K562 (cell line): Measurements from ENCODE around the gene KCTD16. TPM values are rescaled to one million over a fixed set of nuclear protein-coding genes. Genes with fewer than 3 reads are reported as not detected.

ENCODE experiments used
- ATAC-seq: fragments of 200-7000 bp; cut with Tn5 transposase; 3 replicates; pipeline ENCODE4 v1.9.1; 2020; ENCODE audit warnings: moderate library complexity
- BruUV-seq: library from RNA; stranded (reverse); fragments of 400-500 nt; replicated peaks from 2 replicates; lab custom pipeline; 2021; lab: Mats Ljungman, UMichigan
- CTCF ChIA-PET: fragments of 300-600 bp; formaldehyde crosslinking; extraction: SDS; loops from one replicate; lab custom pipeline; 2021; ENCODE audit warnings: low intra/inter-chr PET ratio; lab: Yijun Ruan, JAX
- POLR2A ChIA-PET: fragments of 300-600, 350-650 bp; sonication (Branson Sonifier 250); formaldehyde crosslinking; extraction: SDS; loops from one replicate; lab custom pipeline; 2021; ENCODE audit warnings: antibody characterized with exemption, inconsistent platforms; lab: Yijun Ruan, JAX
- DNase-seq, 4 experiments: peaks; one replicate each; pipeline versions ENCODE4 v3.0.0 to v3.0.0-alpha.2; 2011 to 2018; ENCODE audit warnings: low spot score in 3 of 4, mixed read lengths in 3 of 4; ENCODE audit errors: extremely low read depth in 1 of 4
- FAIRE-seq: peaks from 2 replicates; lab custom pipeline; 2011; peaks lifted over from hg19 to GRCh38; lab: Jason Lieb, UNC
- H2AFZ ChIP-seq: 2 replicates; pipeline ENCODE4 v1.6.0; 2011; ENCODE audit warnings: low read depth, low read length, control low read depth, inconsistent platforms
- H3K27ac ChIP-seq: fragments of 200-600 bp; 3 replicates; pipeline ENCODE4 v1.8.0; 2011; ENCODE audit warnings: low read depth, mild to moderate bottlenecking, control low read depth, inconsistent platforms, low read length, moderate library complexity, mixed read lengths; ENCODE audit errors: extremely low read depth
- H3K27me3 ChIP-seq, 2 experiments: fragments of 300-600 bp in 1 of 2; 2 replicates in 1 of 2; 3 replicates in 1 of 2; pipeline versions ENCODE4 v1.6.0 to v1.8.0; 2011; ENCODE audit warnings: inconsistent platforms in 2 of 2, low read length in 2 of 2, mild to moderate bottlenecking in 1 of 2, mixed read lengths in 1 of 2, moderate library complexity in 1 of 2; ENCODE audit not compliant: control insufficient read depth in 2 of 2, insufficient read depth in 2 of 2
- H3K36me3 ChIP-seq: fragments of 300-600 bp; 3 replicates; pipeline ENCODE4 v1.8.0; 2011; ENCODE audit warnings: mild to moderate bottlenecking, low read length, inconsistent platforms; ENCODE audit not compliant: control insufficient read depth, insufficient read depth
- H3K4me1 ChIP-seq, 2 experiments: fragments of 200-600 bp in 1 of 2; replicated peaks in 1 of 2; 2 replicates in 1 of 2; 3 replicates in 1 of 2; pipeline versions ENCODE4 v1.5.1 to v1.8.0; 2011; ENCODE audit warnings: inconsistent platforms in 2 of 2, low read length in 2 of 2, mild to moderate bottlenecking in 1 of 2, mixed read lengths in 1 of 2, moderate library complexity in 1 of 2; ENCODE audit not compliant: control insufficient read depth in 2 of 2, insufficient read depth in 2 of 2
- H3K4me2 ChIP-seq: 2 replicates; pipeline ENCODE4 v1.6.1; 2011; ENCODE audit warnings: low read length, control low read depth, inconsistent platforms, mixed read lengths; ENCODE audit not compliant: insufficient read depth
- H3K4me3 ChIP-seq: fragments of 200-600 bp; sonication (generic), shearing (Covaris generic); 2 replicates; pipeline ENCODE4 v1.5.1; 2016; ENCODE audit warnings: control low read depth, inconsistent platforms
- H3K79me2 ChIP-seq: fragments of 200-600 bp; 3 replicates; pipeline ENCODE4 v1.8.0; 2011; ENCODE audit warnings: low read length, inconsistent platforms; ENCODE audit not compliant: control insufficient read depth, insufficient read depth
- H3K9ac ChIP-seq, 2 experiments: 2 replicates each; pipeline versions ENCODE4 v1.6.0 to v1.6.1; 2011; ENCODE audit warnings: low read depth in 2 of 2, low read length in 2 of 2, control low read depth in 1 of 2, inconsistent platforms in 1 of 2, mild to moderate bottlenecking in 1 of 2, mixed read lengths in 1 of 2; ENCODE audit not compliant: insufficient read depth in 1 of 2
- H3K9me1 ChIP-seq: one replicate; pipeline ENCODE4 v1.6.0; 2011; ENCODE audit warnings: inconsistent platforms, mild to moderate bottlenecking, low read length, moderate library complexity; ENCODE audit not compliant: control insufficient read depth, insufficient read depth
- H3K9me3 ChIP-seq: replicated peaks from 2 replicates; pipeline ENCODE4 v1.5.1; 2011; ENCODE audit warnings: low read depth, low read length, inconsistent platforms; ENCODE audit not compliant: control insufficient read depth, insufficient read depth
- H4K20me1 ChIP-seq: replicated peaks from 2 replicates; pipeline ENCODE4 v1.6.1; 2011; ENCODE audit warnings: low read length, inconsistent platforms, mixed read lengths; ENCODE audit not compliant: control insufficient read depth, insufficient read depth
- ARID2 ChIP-seq: fragments of 450-650 bp; IDR thresholded peaks from 2 replicates; pipeline ENCODE4 v1.6.1; 2017; ENCODE audit warnings: antibody characterized with exemption, mild to moderate bottlenecking
- ATF1 ChIP-seq, 2 experiments: fragments of 450-650 bp in 1 of 2; IDR thresholded peaks; 2 replicates each; pipeline ENCODE4 v1.6.1; 2016; ENCODE audit warnings: missing compliant biosample characterization in 1 of 2, missing genetic modification characterization in 1 of 2
- CGGBP1 ChIP-seq: fragments of 250-450 bp; sonication (Bioruptor Pico); IDR thresholded peaks from 2 replicates; pipeline ENCODE4 v1.9.0; 2021; ENCODE audit warnings: mild to moderate bottlenecking
- CTCF ChIP-seq, 3 experiments: IDR thresholded peaks in 2 of 3; conservative IDR thresholded peaks in 1 of 3; 2 replicates each; pipeline ENCODE4 v1.5.1; 2011 to 2012; ENCODE audit warnings: low read length in 3 of 3, mild to moderate bottlenecking in 3 of 3, control low read depth in 2 of 3, improper control_type of control experiment in 1 of 3, inconsistent platforms in 1 of 3, low read depth in 1 of 3, mixed read lengths in 1 of 3, moderate library complexity in 1 of 3; ENCODE audit not compliant: insufficient read depth in 2 of 3
- ELF1 ChIP-seq: fragments of 200-800 bp; sonication (Bioruptor generic); IDR thresholded peaks from 2 replicates; pipeline ENCODE4 v1.6.1; 2016; ENCODE audit warnings: missing genetic modification characterization, missing compliant biosample characterization
- ELF4 ChIP-seq: fragments of 450-650 bp; formaldehyde crosslinking; IDR thresholded peaks from 2 replicates; pipeline ENCODE4 v1.4.0; 2022; ENCODE audit warnings: missing genetic modification characterization
- FOSL1 ChIP-seq: fragments of 200-800 bp; sonication (Bioruptor generic); conservative IDR thresholded peaks from 2 replicates; pipeline ENCODE4 v1.6.1; 2016; ENCODE audit warnings: missing genetic modification characterization, missing compliant biosample characterization
- FOXJ2 ChIP-seq: fragments of 200-800 bp; sonication (Bioruptor generic); IDR thresholded peaks from 2 replicates; pipeline ENCODE4 v1.6.1; 2016; ENCODE audit warnings: missing genetic modification characterization, missing compliant biosample characterization
- MTA3 ChIP-seq: fragments of 450-650 bp; formaldehyde crosslinking; IDR thresholded peaks from 2 replicates; pipeline ENCODE4 v1.6.1; 2017; ENCODE audit warnings: mild to moderate bottlenecking, borderline replicate concordance
- NBN ChIP-seq: fragments of 450-650 bp; IDR thresholded peaks from 2 replicates; pipeline ENCODE4 v1.6.1; 2016; ENCODE audit warnings: low read depth, mild to moderate bottlenecking
- NR2F6 ChIP-seq: fragments of 450-650 bp; formaldehyde crosslinking; IDR thresholded peaks from 2 replicates; pipeline ENCODE4 v1.4.0; 2020; ENCODE audit warnings: mild to moderate bottlenecking
- PML ChIP-seq: IDR thresholded peaks from 2 replicates; pipeline ENCODE4 v1.6.1; 2012; ENCODE audit warnings: low read length, inconsistent platforms
- POLR3A ChIP-seq: IDR thresholded peaks from 2 replicates; pipeline ENCODE4 v1.6.1; 2011; ENCODE audit warnings: borderline replicate concordance, mild to moderate bottlenecking, moderate library complexity; ENCODE audit not compliant: insufficient read length, insufficient read depth; ENCODE audit errors: extremely low read depth
- PRPF4 ChIP-seq: fragments of 200-400 bp; formaldehyde crosslinking; IDR thresholded peaks from one replicate; pipeline ENCODE4 v1.6.1; 2017; ENCODE audit warnings: low read length, low read depth, mild to moderate bottlenecking; ENCODE audit not compliant: insufficient read depth, poor library complexity, severe bottlenecking
- RFX1 ChIP-seq: fragments of 450-650 bp; IDR thresholded peaks from 2 replicates; pipeline ENCODE4 v1.6.1; 2016; ENCODE audit warnings: mild to moderate bottlenecking, moderate library complexity
- TAL1 ChIP-seq: fragments of 450-650 bp; IDR thresholded peaks from 2 replicates; pipeline ENCODE4 v1.6.1; 2016; ENCODE audit warnings: mild to moderate bottlenecking
- TCF3 ChIP-seq: sonication (generic); formaldehyde crosslinking; IDR thresholded peaks from 2 replicates; pipeline ENCODE4 v1.4.0; 2020; ENCODE audit warnings: mild to moderate bottlenecking, missing genetic modification reagents
- ZNF121 ChIP-seq: sonication (generic); formaldehyde crosslinking; conservative IDR thresholded peaks from 2 replicates; pipeline ENCODE4 v1.8.0; 2022; ENCODE audit warnings: missing genetic modification reagents
- ZNF79 ChIP-seq: fragments of 250-450 bp; sonication (Bioruptor Pico); IDR thresholded peaks from 2 replicates; pipeline ENCODE4 v1.4.0; 2020; ENCODE audit warnings: low read depth, mild to moderate bottlenecking, moderate library complexity
- WGBS: fragments of 100-300 bp; shearing (Covaris generic); methylation state at CpG from one replicate; pipeline ENCODE4 v1.1.6; 2016; ENCODE audit warnings: low coverage, mixed read lengths; ENCODE audit not compliant: insufficient coverage; ENCODE audit errors: missing lambda C conversion rate; 5-methylcytosine and 5-hydroxymethylcytosine counted together
- in situ Hi-C: fragments of 300-500 bp; cut with MboI; formaldehyde crosslinking; loops from 4 replicates; pipeline ENCODE4 v1.15.0; 2018; ENCODE audit warnings: inconsistent platforms, mixed read lengths
- intact Hi-C: fragments of 100-400 bp; cut with micrococcal nuclease; formaldehyde crosslinking; loops from 2 replicates; pipeline ENCODE4 v1.14.2; 2022
- polyA plus RNA-seq, 8 experiments: library from polyadenylated mRNA; depleted of rRNA in 4 of 8; stranded (reverse) in 5 of 8; unstranded in 3 of 8; fragments of >200 nt; fragmentation: Nextera tagmentation in 2 of 8; fragmentation: Illumina TruSeq in 1 of 8; extraction: Ambion mirVana in 2 of 8; extraction: Trizol in 1 of 8; gene quantifications; 2 replicates each; pipeline versions ENCODE4 v1.2.1 to v1.2.3, GENCODE V29; 2011 to 2014; ENCODE audit warnings: inconsistent platforms in 1 of 8, missing spikeins in 1 of 8
- total RNA-seq, 7 experiments: library from RNA; depleted of rRNA in 6 of 7; stranded (reverse); fragments of >200 nt in 6 of 7; fragmentation: Illumina TruSeq in 2 of 7; extraction: Trizol in 2 of 7; gene quantifications; 2 replicates each; pipeline versions ENCODE4 v1.2.1 to v1.2.3, GENCODE V29; 2011 to 2021; ENCODE audit warnings: low replicate concordance in 1 of 7

KCTD16 gene
- total and polyA plus RNA-seq, 9 of the 15 experiments (the other 6 are each of a cell fraction or from before 2014, with no cell fraction given): 0.04 TPM; not detected in 8

GRCh38 chr5:144462577-144462976 is 291.9 kb downstream of the KCTD16 start (continued):
- TF ChIP-seq NR2F6 (CRISPR knock-in tag) (no peak), ATF1 (CRISPR knock-in tag; IDR thresholded peaks at IDR 0.05) (no peak), ATF1 (tag; IDR thresholded peaks at IDR 0.05) (no peak), NBN (no peak), POLR3A (no peak), ZNF121 (no peak), MTA3 (no peak), TAL1 (no peak), ARID2 (no peak)

GRCh38 chr5:144463481-144464223 is 293.0 kb downstream of the KCTD16 start:
- CTCF ChIA-PET: no interaction called here
- TF ChIP-seq ELF4 (CRISPR knock-in tag): no peak
- no peak for TF ChIP-seq ARID2
- TF ChIP-seq ZNF79 (CRISPR knock-in tag): no peak
- TF ChIP-seq TCF3 (CRISPR knock-in tag): no peak
- no peak for TF ChIP-seq CTCF (IDR thresholded peaks at IDR 0.05 in 2 of 3, conservative IDR thresholded peaks at IDR 0.05 in 1 of 3; ENCODE audit: insufficient read depth in 2 of 3, low read depth in 1 of 3, low read length in 3 of 3)
- TF ChIP-seq FOXJ2 (tag): no peak
- TF ChIP-seq PML: no peak
- TF ChIP-seq CGGBP1 (CRISPR knock-in tag): no peak
- no peak for TF ChIP-seq FOSL1
- no peak for TF ChIP-seq RFX1
- no peak for TF ChIP-seq PRPF4
- TF ChIP-seq ELF1 (tag): no peak
- H3K36me3 ChIP-seq: no peaks in the 10 kb centered on the region
- H3K9me1 ChIP-seq: no peaks in the 10 kb centered on the region
- H3K27ac ChIP-seq: no peak overlapping the region
- POLR2A ChIA-PET: no interaction called here
- BruUV-seq: no TSS peak
- in situ Hi-C loops: no loop called here
- no peak overlapping the region for H3K4me2 ChIP-seq
- no peaks in the 10 kb centered on the region for H3K27me3 ChIP-seq
- no peak overlapping the region for H3K9ac ChIP-seq
- no peak for ATAC-seq
- DNase-seq: no peak
- H3K9me3 ChIP-seq: no peaks in the 10 kb centered on the region
- intact Hi-C loops: no loop called here
- no peak overlapping the region for H2AFZ ChIP-seq
- 0% methylated on average over 3 of the region's 3 CpGs for WGBS
- no peak overlapping the region for H3K4me3 ChIP-seq
- no peak for FAIRE-seq
- H3K79me2 ChIP-seq: no peaks in the 10 kb centered on the region
- no peaks in the 10 kb centered on the region for H3K4me1 ChIP-seq
- H4K20me1 ChIP-seq: no peaks in the 10 kb centered on the region
